Naive thymus-derived CD8-positive, alpha-beta T cell (primary cell): ENCODE data around the gene CACNA2D3. TPM values are rescaled to one million over a fixed set of nuclear protein-coding genes. Genes with fewer than 3 reads are reported as not detected.
A peak's percentile ranks its signal among the peaks of the same experiment; 100 is the strongest.
"Not testable (repeated sequence)": the region's sequence is repeated elsewhere in the genome, so short reads cannot be mapped to it uniquely, and the experiment has no call there.

Experiments used
- ATAC-seq, 2 donors: fragments of 150-1000 bp; cut with Tn5 transposase in 1 of 2; sonication (Bioruptor Pico), chemical (Tn5 transposase) in 1 of 2; 1 replicate in 1 of 2; 2 replicates in 1 of 2; pipeline ENCODE4 v1.10.0; 2021; ENCODE audit warnings: mild to moderate bottlenecking in 2 of 2, moderate library complexity in 2 of 2
- POLR2A ChIA-PET: fragments of 350-600 bp; sonication (Branson Sonifier 250); formaldehyde crosslinking; loops from one replicate; lab custom pipeline; 2021; ENCODE audit warnings: antibody characterized with exemption; lab: Charles Lee
- DNase-seq, 10 donors: peaks; one replicate each; pipeline versions ENCODE4 v3.0.0 to v3.0.0-alpha.2; 2020 to 2022
- H3K27ac Mint-ChIP-seq, 10 donors: one replicate each; pipeline ENCODE4 v1.8.0; 2020 to 2022; ENCODE audit warnings: mild to moderate bottlenecking in 10 of 10, mixed read lengths in 10 of 10, moderate library complexity in 4 of 10, inconsistent platforms in 1 of 10
- H3K27me3 Mint-ChIP-seq, 5 donors: one replicate each; pipeline ENCODE4 v1.8.0; 2021 to 2022; ENCODE audit warnings: mixed read lengths in 5 of 5
- H3K36me3 Mint-ChIP-seq, 3 donors: one replicate each; pipeline ENCODE4 v1.8.0; 2020 to 2022; ENCODE audit warnings: mixed read lengths in 3 of 3, mild to moderate bottlenecking in 2 of 3, inconsistent platforms in 1 of 3
- H3K4me1 Mint-ChIP-seq, 4 donors: one replicate each; pipeline ENCODE4 v1.8.0; 2021 to 2022; ENCODE audit warnings: mixed read lengths in 4 of 4
- H3K4me3 Mint-ChIP-seq, 10 donors: one replicate each; pipeline ENCODE4 v1.8.0; 2020 to 2022; ENCODE audit warnings: mild to moderate bottlenecking in 10 of 10, mixed read lengths in 10 of 10, moderate library complexity in 6 of 10, inconsistent platforms in 1 of 10
- H3K9me3 Mint-ChIP-seq, 9 donors: one replicate each; pipeline ENCODE4 v1.8.0; 2020 to 2022; ENCODE audit warnings: mixed read lengths in 9 of 9, mild to moderate bottlenecking in 3 of 9, inconsistent platforms in 1 of 9, moderate library complexity in 1 of 9
- polyA plus RNA-seq, 3 donors: library from polyadenylated mRNA; unstranded; fragments of 300-500 nt; fragmentation: Illumina TruSeq; gene quantifications; one replicate each; pipeline ENCODE4 v1.2.3, GENCODE V29; 2021
- total RNA-seq, 8 experiments: library from RNA in 2 of 8; stranded (reverse) in 2 of 8; gene quantifications; one replicate each; pipeline ENCODE4 v1.2.3 and lab custom pipeline; 2021 to 2026

CACNA2D3 gene
- total and polyA plus RNA-seq, 5 experiments from 2014 or later, result not detected

- H3K36me3 Mint-ChIP-seq, H3K4me1 Mint-ChIP-seq, ATAC-seq, H3K27ac Mint-ChIP-seq, H3K4me3 Mint-ChIP-seq, POLR2A ChIA-PET, DNase-seq: not testable (repeated sequence)
- peaks cover 0 to 12% (median 3%) of the 10 kb centered on the region in 9 donors for H3K9me3 Mint-ChIP-seq
- peaks cover 27 to 65% (median 36%) of the 10 kb centered on the region in 5 donors for H3K27me3 Mint-ChIP-seq
These were observed 6.2 kb upstream of the CACNA2D3 start for GRCh38 chr3:54116129-54116528.

- Mint-ChIP-seq H3K4me3 (peak overlapping the region in 3 of 10 donors; percentile 10 to 63 (median 53)), H3K27me3 (peaks cover 35 to 75% (median 45%) of the 10 kb centered on the region in 5 donors), H3K4me1 (peaks cover 2 to 11% (median 8%) of the 10 kb centered on the region in 4 donors), H3K9me3 (peaks cover 0 to 11% (median 0%) of the 10 kb centered on the region in 9 donors), H3K27ac (no peak overlapping the region), H3K36me3 (peaks cover 0 to 10% (median 4%) of the 10 kb centered on the region in 3 donors)
- ATAC-seq (no peak), DNase-seq (no peak)
- POLR2A ChIA-PET, result no interaction called here
These were observed 1.5 kb upstream of the CACNA2D3 start for GRCh38 chr3:54120657-54121413.

- peaks cover 29 to 66% (median 45%) of the 10 kb centered on the region in 5 donors for H3K27me3 Mint-ChIP-seq
- H3K27ac Mint-ChIP-seq, result no peak overlapping the region
- H3K4me1 Mint-ChIP-seq, result peaks cover 2 to 11% (median 8%) of the 10 kb centered on the region in 4 donors
- no peak overlapping the region for H3K4me3 Mint-ChIP-seq
- DNase-seq (no peak), ATAC-seq (no peak)
- POLR2A ChIA-PET, result no interaction called here
- peaks cover 0 to 2% (median 0%) of the 10 kb centered on the region in 9 donors for H3K9me3 Mint-ChIP-seq
- H3K36me3 Mint-ChIP-seq, result peaks cover 0 to 5% (median 4%) of the 10 kb centered on the region in 3 donors
These were observed 683 bp upstream of the CACNA2D3 start for GRCh38 chr3:54121414-54122323.

DNA sequence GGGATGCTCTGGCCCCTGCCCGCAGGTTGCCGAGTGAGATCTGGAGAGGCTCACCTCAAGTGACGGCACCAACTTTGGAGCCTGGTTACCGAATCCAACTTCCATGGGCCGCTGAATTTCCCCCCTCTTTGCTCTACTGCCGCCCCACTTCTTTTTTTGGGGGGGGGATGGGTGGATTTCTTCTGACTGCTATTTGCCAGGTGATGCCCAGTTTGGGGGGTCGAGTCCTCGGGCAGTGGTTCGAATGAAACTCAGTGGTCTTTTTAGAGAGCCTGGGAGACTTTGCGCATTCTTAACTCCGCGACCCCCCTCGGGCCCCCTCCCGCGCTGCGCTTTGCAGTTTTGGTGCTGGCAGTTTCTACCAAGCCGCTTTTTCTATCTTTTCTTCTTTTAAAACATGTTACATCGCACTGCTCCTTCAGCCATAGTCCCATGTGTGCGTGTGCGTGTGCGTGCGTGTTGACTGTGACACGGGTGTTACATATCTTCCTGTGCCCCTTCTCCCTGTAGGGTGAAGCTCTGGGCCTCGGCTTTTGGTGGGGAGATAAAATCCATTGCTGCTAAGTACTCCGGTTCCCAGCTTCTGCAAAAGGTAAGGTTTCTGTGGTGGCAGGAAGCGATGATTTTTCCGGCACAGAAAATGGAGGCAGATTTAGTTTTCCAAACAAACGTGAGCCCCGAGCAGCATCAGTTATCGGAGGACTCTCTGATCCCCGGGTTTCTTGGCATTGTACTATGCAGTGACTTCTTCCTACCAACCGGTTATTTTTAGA is 837 bp downstream of the CACNA2D3 start:
- Mint-ChIP-seq H3K4me1 (peaks cover 2 to 11% (median 8%) of the 10 kb centered on the region in 4 donors), H3K4me3 (peak overlapping the region in 8 of 10 donors; percentile 28 to 66 (median 38)), H3K27me3 (peaks cover 23 to 66% (median 42%) of the 10 kb centered on the region in 5 donors), H3K9me3 (no peaks in the 10 kb centered on the region), H3K27ac (no peak overlapping the region), H3K36me3 (peaks cover 0 to 5% (median 4%) of the 10 kb centered on the region in 3 donors)
- DNase-seq, result no peak
- POLR2A ChIA-PET, result no interaction called here
- ATAC-seq, result no peak

DNA sequence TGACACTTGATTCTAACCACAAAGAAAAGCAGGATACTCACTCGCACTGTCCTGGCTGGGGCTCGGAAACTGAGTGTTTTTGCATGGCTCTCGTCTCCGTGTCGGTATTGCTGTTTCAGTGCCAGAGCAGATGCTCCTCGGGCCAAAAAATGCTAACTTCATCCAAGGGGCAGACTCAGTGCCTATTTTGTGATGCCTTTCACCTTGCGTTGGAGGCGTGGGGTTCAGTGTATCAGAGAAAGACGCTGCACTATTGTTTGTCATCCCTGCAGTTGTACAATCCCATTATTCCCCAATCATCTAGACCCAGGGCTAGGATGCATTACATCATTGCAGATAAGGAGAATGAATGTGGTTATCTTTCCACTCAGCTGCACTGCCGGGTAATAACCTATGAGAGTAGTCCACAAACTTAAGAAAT is 1.4 kb downstream of the CACNA2D3 start:
- Mint-ChIP-seq H3K4me3 (peak overlapping the region in 5 of 10 donors; percentile 26 to 66 (median 36)), H3K9me3 (no peaks in the 10 kb centered on the region)

GRCh38 chr3:54125300-54125699 is 2.9 kb downstream of the CACNA2D3 start:
- DNase-seq (no peak), ATAC-seq (no peak)
- Mint-ChIP-seq H3K36me3 (peaks cover 0 to 5% (median 4%) of the 10 kb centered on the region in 3 donors), H3K27ac (no peak overlapping the region), H3K4me1 (peaks cover 2 to 11% (median 8%) of the 10 kb centered on the region in 4 donors), H3K4me3 (no peak overlapping the region), H3K9me3 (no peaks in the 10 kb centered on the region), H3K27me3 (peaks cover 19 to 51% (median 34%) of the 10 kb centered on the region in 5 donors)
- POLR2A ChIA-PET, result no interaction called here

More for the DNA sequence above, 1.4 kb downstream of the CACNA2D3 start:
- Mint-ChIP-seq H3K36me3 (peaks cover 0 to 5% (median 4%) of the 10 kb centered on the region in 3 donors), H3K27ac (no peak overlapping the region), H3K27me3 (peaks cover 23 to 61% (median 42%) of the 10 kb centered on the region in 5 donors), H3K4me1 (peaks cover 2 to 11% (median 8%) of the 10 kb centered on the region in 4 donors)
- POLR2A ChIA-PET, result no interaction called here
- DNase-seq (no peak), ATAC-seq (no peak)

GRCh38 chr3:54126551-54126950 is 4.2 kb downstream of the CACNA2D3 start:
- Mint-ChIP-seq H3K4me1 (peaks cover 2 to 10% (median 6%) of the 10 kb centered on the region in 4 donors), H3K4me3 (no peak overlapping the region), H3K9me3 (no peaks in the 10 kb centered on the region), H3K36me3 (peaks cover 0 to 5% (median 4%) of the 10 kb centered on the region in 3 donors), H3K27ac (no peak overlapping the region), H3K27me3 (peaks cover 16 to 54% (median 31%) of the 10 kb centered on the region in 5 donors)
- POLR2A ChIA-PET, result no interaction called here
- DNase-seq, result no peak
- ATAC-seq, result no peak

DNA sequence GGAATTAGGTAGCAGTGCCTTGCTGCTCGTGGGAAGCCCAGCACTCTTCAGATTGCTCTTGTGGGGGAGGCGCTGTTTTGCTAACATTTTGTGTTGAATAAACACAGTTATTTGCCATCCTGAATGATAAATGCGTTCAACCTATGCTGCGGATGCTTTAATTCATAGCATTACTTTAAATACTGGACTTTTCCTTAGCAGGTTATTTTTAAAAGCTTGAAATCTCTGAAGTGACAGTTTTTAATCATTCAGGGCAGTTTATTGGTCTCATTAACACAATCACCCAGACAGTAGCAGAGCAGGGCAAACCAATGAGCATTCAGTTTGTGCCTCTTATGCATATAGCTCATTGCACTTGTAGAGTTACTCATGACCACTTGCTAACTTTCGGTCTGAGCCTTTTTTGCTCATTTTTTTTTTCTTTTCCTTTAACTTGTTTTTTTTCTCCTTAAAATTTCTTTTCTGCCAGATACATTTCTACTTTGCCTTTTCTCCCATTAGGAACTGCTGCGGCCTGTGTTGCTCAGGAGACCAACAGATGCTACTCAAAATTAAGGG is 5.2 kb downstream of the CACNA2D3 start:
- no peak for DNase-seq
- H3K4me1 Mint-ChIP-seq, result peaks cover 2 to 10% (median 6%) of the 10 kb centered on the region in 4 donors
- ATAC-seq, result no peak
- H3K27ac Mint-ChIP-seq, result no peak overlapping the region
- H3K9me3 Mint-ChIP-seq, result no peaks in the 10 kb centered on the region
- peaks cover 0 to 5% (median 4%) of the 10 kb centered on the region in 3 donors for H3K36me3 Mint-ChIP-seq
- H3K4me3 Mint-ChIP-seq, result no peak overlapping the region
- POLR2A ChIA-PET, result no interaction called here
- H3K27me3 Mint-ChIP-seq, result peaks cover 16 to 54% (median 31%) of the 10 kb centered on the region in 5 donors

- ATAC-seq (no peak), DNase-seq (no peak)
- POLR2A ChIA-PET, result no interaction called here
- H3K27me3 Mint-ChIP-seq, result peaks cover 2 to 25% (median 8%) of the 10 kb centered on the region in 5 donors
- no peaks in the 10 kb centered on the region for H3K4me1 Mint-ChIP-seq
- H3K4me3 Mint-ChIP-seq, result no peak overlapping the region
- H3K36me3 Mint-ChIP-seq, result no peaks in the 10 kb centered on the region
- H3K27ac Mint-ChIP-seq, result no peak overlapping the region
- H3K9me3 Mint-ChIP-seq, result no peaks in the 10 kb centered on the region
These were observed 8.8 kb downstream of the CACNA2D3 start for GRCh38 chr3:54131026-54131605.

DNA sequence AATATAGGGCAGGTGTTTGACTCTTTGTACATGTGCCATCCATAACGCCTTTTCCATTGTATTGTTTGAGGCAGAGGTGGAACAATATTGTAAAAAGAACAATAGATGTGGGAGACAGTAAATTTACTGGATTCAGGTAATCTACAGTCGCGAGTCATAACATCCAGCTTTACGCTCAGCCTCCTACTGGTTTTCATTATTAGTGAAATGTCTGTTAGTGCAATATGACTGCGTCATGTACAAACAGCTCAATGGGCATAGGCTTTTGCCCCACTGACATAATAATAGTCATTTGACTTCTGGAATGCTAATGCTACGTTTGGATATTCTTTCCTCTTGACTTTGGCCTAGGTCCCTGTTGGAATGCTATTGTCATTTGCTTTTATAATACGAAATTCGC is 9.5 kb downstream of the CACNA2D3 start:
- ATAC-seq (no peak), DNase-seq (no peak)
- Mint-ChIP-seq H3K36me3 (no peaks in the 10 kb centered on the region), H3K27me3 (peaks cover 4 to 28% (median 8%) of the 10 kb centered on the region in 5 donors), H3K27ac (no peak overlapping the region), H3K4me3 (no peak overlapping the region), H3K9me3 (no peaks in the 10 kb centered on the region), H3K4me1 (no peaks in the 10 kb centered on the region)
- POLR2A ChIA-PET, result no interaction called here

- Mint-ChIP-seq H3K9me3 (no peaks in the 10 kb centered on the region), H3K36me3 (no peaks in the 10 kb centered on the region), H3K4me3 (no peak overlapping the region), H3K27ac (no peak overlapping the region), H3K4me1 (no peaks in the 10 kb centered on the region), H3K27me3 (peaks cover 4 to 29% (median 4%) of the 10 kb centered on the region in 5 donors)
- DNase-seq, result no peak
- POLR2A ChIA-PET, result no interaction called here
- no peak for ATAC-seq
These were observed 10.3 kb downstream of the CACNA2D3 start for GRCh38 chr3:54132685-54133084.
